HepG2 (cell line): ENCODE data around the gene TXNL4A. TPM values are rescaled to one million over a fixed set of nuclear protein-coding genes. Genes with fewer than 3 reads are reported as not detected.
A peak's percentile ranks its signal among the peaks of the same experiment; 100 is the strongest.

Experiments
- DR1 ChIP-seq: sonication (generic); formaldehyde crosslinking; IDR thresholded peaks from 2 replicates; pipeline ENCODE4 v1.8.0; 2021; ENCODE audit warnings: mild to moderate bottlenecking, missing genetic modification reagents, inconsistent platforms
- ESRRA ChIP-seq: sonication (generic); formaldehyde crosslinking; IDR thresholded peaks from 2 replicates; pipeline ENCODE4 v1.5.1; 2020; ENCODE audit warnings: mild to moderate bottlenecking, low read depth, missing genetic modification reagents
- FOXP1 ChIP-seq, 2 experiments: fragments of 450-650 bp in 1 of 2; IDR thresholded peaks; 2 replicates each; pipeline ENCODE4 v1.6.1; 2017 to 2018; ENCODE audit warnings: antibody characterized with exemption in 1 of 2
- GATAD1 ChIP-seq: IDR thresholded peaks from 2 replicates; pipeline ENCODE4 v1.6.1; 2016; ENCODE audit warnings: missing genetic modification reagents, missing compliant biosample characterization
- HOXA9 ChIP-seq: sonication (generic); formaldehyde crosslinking; IDR thresholded peaks from 2 replicates; pipeline ENCODE4 v1.8.1; 2022; ENCODE audit warnings: missing genetic modification reagents, mild to moderate bottlenecking, moderate library complexity, borderline replicate concordance
- LRRFIP1 ChIP-seq: sonication (generic); formaldehyde crosslinking; conservative IDR thresholded peaks from 2 replicates; pipeline ENCODE4 v1.4.0; 2020; ENCODE audit warnings: missing genetic modification reagents
- POLR2AphosphoS2 ChIP-seq: IDR thresholded peaks from 2 replicates; pipeline ENCODE4 v1.6.1; 2011; ENCODE audit warnings: low read depth, low read length, improper control_type of control experiment
- SRSF9 ChIP-seq: fragments of 200-400 bp; formaldehyde crosslinking; IDR thresholded peaks from 2 replicates; pipeline ENCODE4 v1.6.1; 2018; ENCODE audit warnings: borderline replicate concordance, mild to moderate bottlenecking, low read depth, low read length; ENCODE audit not compliant: insufficient read depth, poor library complexity, severe bottlenecking
- TBX3 ChIP-seq: fragments of 450-650 bp; IDR thresholded peaks from 2 replicates; pipeline ENCODE4 v1.6.1; 2017; ENCODE audit warnings: antibody characterized with exemption, mild to moderate bottlenecking, inconsistent platforms, borderline replicate concordance
- TEAD3 ChIP-seq: optimal IDR thresholded peaks from 2 replicates; pipeline ENCODE3; 2016; ENCODE audit warnings: borderline replicate concordance
- TFDP2 ChIP-seq: sonication (generic); formaldehyde crosslinking; IDR thresholded peaks from 2 replicates; pipeline ENCODE4 v1.4.0; 2020; ENCODE audit warnings: missing genetic modification reagents
- U2AF1 ChIP-seq: fragments of 200-400 bp; formaldehyde crosslinking; optimal IDR thresholded peaks from 2 replicates; pipeline ENCODE3; 2017; ENCODE audit warnings: mild to moderate bottlenecking, low read depth, low read length
- ZBED4 ChIP-seq: sonication (generic); formaldehyde crosslinking; IDR thresholded peaks from 2 replicates; pipeline ENCODE4 v1.4.0; 2020; ENCODE audit warnings: missing genetic modification reagents, borderline replicate concordance
- ZBTB7A ChIP-seq: sonication (generic); formaldehyde crosslinking; IDR thresholded peaks from 2 replicates; pipeline ENCODE4 v1.8.0; 2022; ENCODE audit warnings: mild to moderate bottlenecking, missing genetic modification reagents
- ZEB1 ChIP-seq: IDR thresholded peaks from 2 replicates; pipeline ENCODE4 v1.6.1; 2012; ENCODE audit warnings: mild to moderate bottlenecking, low read depth, inconsistent platforms; ENCODE audit not compliant: insufficient replicate concordance
- ZFP82 ChIP-seq: sonication (generic); formaldehyde crosslinking; IDR thresholded peaks from 2 replicates; pipeline ENCODE4 v1.5.1; 2020; ENCODE audit warnings: mild to moderate bottlenecking, missing genetic modification reagents, borderline replicate concordance
- ZFP90 ChIP-seq: sonication (generic); formaldehyde crosslinking; IDR thresholded peaks from 2 replicates; pipeline ENCODE4 v1.8.0; 2022; ENCODE audit warnings: missing genetic modification reagents, mild to moderate bottlenecking, inconsistent platforms, borderline replicate concordance
- ZNF101 ChIP-seq: sonication (generic); formaldehyde crosslinking; IDR thresholded peaks from 2 replicates; pipeline ENCODE4 v1.4.0; 2020; ENCODE audit warnings: mild to moderate bottlenecking, low read depth, missing genetic modification reagents, borderline replicate concordance
- ZNF512 ChIP-seq: sonication (generic); formaldehyde crosslinking; IDR thresholded peaks from 2 replicates; pipeline ENCODE4 v1.4.0; 2020; ENCODE audit warnings: mild to moderate bottlenecking, missing genetic modification reagents
- ZNF616 ChIP-seq: sonication (generic); formaldehyde crosslinking; IDR thresholded peaks from 2 replicates; pipeline ENCODE4 v1.5.0; 2020; ENCODE audit warnings: low read depth, mild to moderate bottlenecking, missing genetic modification reagents
- ZNF644 ChIP-seq: IDR thresholded peaks from 2 replicates; pipeline ENCODE4 v1.6.1; 2016; ENCODE audit warnings: low read depth
- ZNF790 ChIP-seq: sonication (generic); formaldehyde crosslinking; IDR thresholded peaks from 2 replicates; pipeline ENCODE4 v1.8.0; 2022; ENCODE audit warnings: missing genetic modification reagents, mild to moderate bottlenecking, borderline replicate concordance
- polyA plus RNA-seq, 8 experiments: library from polyadenylated mRNA; depleted of rRNA in 3 of 8; stranded (reverse) in 7 of 8; unstranded in 1 of 8; fragments of >200 nt; fragmentation: Illumina TruSeq in 4 of 8; extraction: Trizol in 4 of 8; gene quantifications; 2 replicates each; pipeline versions ENCODE4 v1.2.1 to v1.2.3, GENCODE V29; 2011 to 2016; ENCODE audit warnings: low read depth in 4 of 8, missing spikeins in 1 of 8, mixed read lengths in 1 of 8; ENCODE audit not compliant: insufficient read depth in 1 of 8
- total RNA-seq, 5 experiments: library from RNA; depleted of rRNA; stranded (reverse); fragments of >200 nt; fragmentation: Illumina TruSeq; extraction: Trizol; gene quantifications; 2 replicates each; pipeline ENCODE4 v1.2.3, GENCODE V29; 2016; ENCODE audit warnings: low read depth in 1 of 5

The TXNL4A gene
- total and polyA plus RNA-seq, 2 of the 13 experiments (the other 11 are each of a cell fraction or from before 2014, with no cell fraction given) = 172 to 202 TPM

GRCh38 chr18:79933765-79934164 lies 54.6 kb downstream of the TXNL4A start (continued):
- TF ChIP-seq TFDP2 (CRISPR knock-in tag) (0 out of 2 replicates have a peak, but pooled peaks have one; percentile 39), ZFP82 (CRISPR knock-in tag) (no peak), HOXA9 (no peak), ZEB1 (no peak), ZNF790 (CRISPR knock-in tag) (no peak), ZBED4 (CRISPR knock-in tag) (no peak), ZBTB7A (CRISPR knock-in tag) (no peak), SRSF9 (no peak), TEAD3 (CRISPR knock-in tag) (peak; percentile 92), ESRRA (CRISPR knock-in tag) (no peak), TBX3 (no peak), ZNF512 (CRISPR knock-in tag) (no peak), FOXP1 (IDR thresholded peaks at IDR 0.05) (no peak), FOXP1 (CRISPR knock-in tag; IDR thresholded peaks at IDR 0.05) (peak; percentile 31; the same call in 1 of the 2 replicates), ZNF101 (CRISPR knock-in tag) (no peak), ZNF644 (CRISPR knock-in tag) (no peak), DR1 (no peak), ZNF616 (CRISPR knock-in tag) (no peak), U2AF1 (no peak), LRRFIP1 (CRISPR knock-in tag) (no peak), GATAD1 (CRISPR knock-in tag) (peak; percentile 59; the same call in 1 of the 2 replicates), ZFP90 (CRISPR knock-in tag) (no peak), POLR2AphosphoS2 (no peak)
